HG02623 (cell line): ENCODE results near the gene KCNAB2.

Source experiments
- ATAC-seq: cut with Tn5 transposase; IDR thresholded peaks from one replicate; pipeline ENCODE4 v1.9.1; 2021; ENCODE audit warnings: moderate library complexity; ENCODE audit not compliant: unreplicated experiment

Gene KCNAB2

DNA sequence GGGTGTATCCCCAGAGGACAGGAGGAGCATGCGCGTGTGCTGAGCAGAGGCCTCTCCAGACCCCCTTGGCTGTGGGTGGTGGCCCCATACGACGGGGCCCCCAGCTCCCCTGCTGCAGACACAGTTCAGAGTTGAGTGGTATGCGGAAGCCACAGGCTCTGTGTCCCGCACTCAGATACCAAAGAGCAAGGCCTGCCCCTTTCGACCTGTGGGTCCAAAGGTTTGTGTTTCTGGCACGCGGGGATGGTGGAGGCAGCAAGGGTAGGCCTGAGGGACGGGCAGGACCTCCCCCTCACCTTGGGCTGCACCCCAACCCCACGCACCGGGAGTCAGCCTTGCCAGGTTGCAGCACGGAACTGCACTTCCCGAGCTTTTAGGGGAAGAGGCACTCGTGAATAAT, at the start of gene KCNAB2:
Gene KCNAB2 (plus strand): TSS at position 328 of the 400 bp plus-strand sequence. CDS start 5,649 bp downstream, outside the sequence.
- ATAC-seq = no peak

DNA sequence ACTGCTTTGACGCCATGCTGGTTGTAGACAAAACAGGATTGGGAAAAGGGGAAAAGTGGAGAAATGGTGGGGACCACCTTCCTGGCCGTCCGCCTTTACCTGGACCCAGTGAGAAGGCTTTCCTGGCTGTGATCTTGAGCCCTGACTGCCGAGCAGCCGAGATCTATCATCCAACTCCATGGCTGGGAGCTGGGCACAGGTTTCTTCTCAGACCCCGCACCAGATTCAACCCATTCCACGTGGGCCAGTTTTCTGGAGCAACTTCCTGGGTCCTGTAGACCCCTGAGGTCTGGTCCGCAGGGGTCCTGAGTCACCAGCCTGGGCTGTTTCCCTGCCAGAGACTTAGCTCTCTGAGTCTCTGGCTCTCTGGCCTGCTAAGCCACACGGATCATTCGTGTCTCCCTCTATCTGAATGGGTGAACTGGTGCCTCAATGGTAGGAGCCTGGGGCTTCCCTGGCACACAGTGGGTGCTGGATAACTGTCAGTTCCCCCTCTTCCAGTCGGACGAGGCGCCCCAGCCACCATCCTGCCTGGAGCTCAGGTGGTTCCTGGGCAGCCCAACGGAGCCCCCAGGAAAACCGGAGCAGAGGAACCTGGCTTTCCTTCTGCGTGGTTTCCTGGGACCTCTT, 48.9 kb upstream of the KCNAB2 start:
- ATAC-seq = no peak

GRCh38 chr1:5997316-5997715, 48.4 kb upstream of the KCNAB2 start:
- no peak for ATAC-seq

- no peak for ATAC-seq
These were observed 47.4 kb upstream of the KCNAB2 start for GRCh38 chr1:5998051-5998905.

GRCh38 chr1:5998906-5999301, 46.8 kb upstream of the KCNAB2 start:
- no peak for ATAC-seq

DNA sequence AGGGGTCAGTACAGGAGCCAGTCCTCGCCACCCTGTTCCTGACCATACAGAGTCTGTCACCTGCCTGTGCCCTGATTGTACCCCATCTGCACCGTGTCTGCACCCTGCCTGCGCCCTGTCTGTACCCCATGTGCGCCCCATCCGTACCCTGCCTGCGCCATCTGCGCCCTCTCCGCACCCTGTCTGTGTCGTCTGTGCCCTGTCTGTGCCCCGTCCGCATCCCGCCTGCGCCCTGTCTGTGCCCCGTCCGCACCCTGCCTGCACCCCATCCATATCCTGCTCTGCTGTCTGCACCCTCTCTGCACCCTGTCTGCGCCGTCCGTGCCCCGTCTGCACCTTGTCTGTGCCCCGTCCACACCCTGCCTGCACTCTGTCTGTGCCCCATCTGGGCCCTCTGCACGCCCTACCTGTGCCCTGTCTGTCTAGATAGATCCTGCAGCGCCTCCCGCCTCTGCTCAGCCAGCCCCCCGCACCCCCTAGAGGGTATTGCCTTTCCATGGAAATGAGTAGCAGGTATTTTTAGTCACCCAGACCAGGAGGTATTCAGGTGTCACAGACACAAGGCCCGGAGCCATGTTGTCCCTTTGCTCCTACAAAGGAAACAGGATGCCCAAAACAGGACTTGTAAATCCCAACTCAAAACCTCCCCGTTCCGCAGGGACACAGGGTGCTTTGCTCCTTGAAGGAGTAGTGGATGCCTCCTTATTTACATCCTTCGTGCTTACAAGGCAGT, 45.8 kb upstream of the KCNAB2 start:
- ATAC-seq = no peak

GRCh38 chr1:6000444-6001288, 45.0 kb upstream of the KCNAB2 start:
- no peak for ATAC-seq

DNA sequence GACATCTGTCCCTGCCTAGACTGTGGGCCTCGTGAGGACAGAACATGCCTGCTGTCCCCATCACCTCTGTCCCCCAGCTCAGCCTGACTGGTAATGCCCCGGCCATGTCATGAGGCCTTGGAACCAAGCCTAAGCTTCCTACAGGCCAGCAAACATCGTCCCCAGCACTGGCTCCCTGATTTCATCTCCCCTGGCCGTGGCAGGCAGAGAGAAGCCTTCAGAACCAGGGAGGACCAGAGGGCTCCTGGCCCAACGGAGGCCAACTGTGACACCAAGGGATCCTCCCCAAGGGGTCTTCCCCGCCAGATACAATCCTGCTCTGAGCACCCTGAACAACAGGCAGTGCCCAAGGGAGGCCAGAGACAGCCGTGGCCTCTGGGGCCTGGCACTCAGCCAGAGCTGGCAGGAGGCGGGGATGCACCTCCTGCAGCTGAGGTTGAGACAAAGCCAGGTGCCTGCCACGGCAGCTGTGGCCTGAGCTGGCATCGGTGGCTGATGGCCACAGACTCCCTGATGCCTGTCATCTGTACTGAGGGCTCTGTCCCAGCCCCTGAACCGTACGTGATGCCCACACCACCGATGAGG, 43.6 kb upstream of the KCNAB2 start:
- no peak for ATAC-seq

GRCh38 chr1:6002714-6003501, 42.8 kb upstream of the KCNAB2 start:
- ATAC-seq = no peak

DNA sequence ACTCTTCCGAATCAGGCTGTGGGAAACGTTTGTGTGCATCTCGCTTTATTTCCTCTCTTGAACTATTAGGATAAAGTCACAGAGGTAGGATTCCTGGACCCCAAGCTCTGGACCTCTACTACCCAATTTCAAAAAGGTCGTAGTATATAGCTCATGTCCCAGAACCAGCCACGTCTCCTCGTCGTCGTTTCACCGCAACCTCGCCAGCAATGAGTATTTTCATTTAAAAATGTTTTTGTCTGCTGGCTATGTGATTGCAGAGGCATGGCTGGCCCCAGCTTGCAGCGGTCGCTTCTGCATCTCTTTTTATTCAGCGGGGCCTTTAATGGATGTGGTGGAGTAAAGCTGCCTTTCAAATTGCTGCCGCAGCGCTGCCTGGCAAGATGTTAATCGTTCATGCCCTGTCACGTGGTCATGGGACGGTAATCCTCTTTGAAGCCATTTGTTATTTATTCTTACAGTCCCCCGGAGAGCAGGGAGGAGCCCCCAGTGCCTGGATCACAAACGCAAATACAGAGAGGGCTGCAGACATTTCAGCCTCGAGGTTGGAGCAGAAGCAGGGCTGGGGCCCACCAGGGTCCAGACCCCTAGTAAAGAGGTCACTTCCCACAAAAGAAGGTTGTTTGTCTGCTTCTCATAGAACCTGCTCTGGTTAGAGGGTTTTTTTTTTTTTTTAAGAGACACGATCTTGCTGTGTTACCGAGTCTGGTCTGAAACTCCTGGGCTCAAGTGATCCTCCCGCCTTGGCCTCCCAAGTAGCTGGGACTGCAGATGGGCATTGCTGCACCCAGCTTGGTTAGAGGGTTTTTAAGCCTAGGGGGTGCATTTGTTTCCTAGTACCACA, 41.9 kb upstream of the KCNAB2 start:
- no peak for ATAC-seq

- no peak for ATAC-seq
These were observed 41.1 kb upstream of the KCNAB2 start for GRCh38 chr1:6004412-6005123.

DNA sequence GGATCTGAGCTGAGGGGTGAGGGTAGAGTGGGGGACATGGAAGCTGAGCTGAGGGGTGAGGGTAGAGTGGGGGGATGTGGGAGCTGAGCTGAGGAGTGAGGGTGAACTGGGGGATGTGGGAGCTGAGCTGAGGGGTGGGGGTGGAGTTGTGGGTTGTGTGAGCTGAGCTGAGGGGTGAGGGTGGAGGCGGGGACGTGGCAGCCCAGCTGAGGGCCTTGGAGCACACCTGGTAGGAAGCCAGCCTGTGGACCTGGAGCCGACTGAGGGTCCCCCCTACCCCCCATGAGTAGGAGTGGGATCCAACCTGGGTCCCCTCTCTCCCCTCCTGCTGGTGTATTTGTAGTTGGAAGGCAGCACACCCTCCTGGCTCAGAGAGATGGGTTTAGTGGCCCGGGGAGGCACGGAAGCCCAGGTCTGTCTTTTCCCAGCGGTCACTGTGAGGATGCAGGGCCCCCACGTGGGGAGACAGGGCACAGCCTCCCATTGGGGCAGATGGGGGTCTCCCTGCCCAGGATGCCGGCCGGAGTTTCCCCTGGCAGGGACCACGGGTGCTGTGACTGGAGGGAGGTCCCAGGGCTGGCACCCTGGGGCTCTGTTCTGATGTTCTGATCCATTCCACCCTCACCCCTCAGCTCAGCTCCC, 40.3 kb upstream of the KCNAB2 start:
- ATAC-seq = no peak

- ATAC-seq = no peak
These were observed 38.8 kb upstream of the KCNAB2 start for GRCh38 chr1:6006882-6007281.

- ATAC-seq = no peak
These were observed 38.2 kb upstream of the KCNAB2 start for GRCh38 chr1:6007318-6008083.

DNA sequence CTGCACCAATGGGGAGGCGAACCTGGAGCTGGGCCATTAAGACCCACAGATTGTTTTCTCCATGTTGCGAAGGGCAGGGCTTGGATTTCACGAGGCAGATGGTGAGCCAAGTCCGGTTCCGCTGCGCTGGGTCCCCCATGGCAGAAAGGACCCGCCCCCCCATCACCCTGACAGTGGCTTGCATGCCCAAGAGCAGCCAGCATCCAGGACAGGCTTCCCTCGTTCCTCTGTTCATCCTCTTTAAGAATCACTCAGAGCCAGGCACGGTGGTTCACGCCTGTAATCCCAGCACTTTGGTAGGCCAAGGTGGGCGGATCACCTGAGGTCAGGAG, 37.6 kb upstream of the KCNAB2 start:
- ATAC-seq = no peak

DNA sequence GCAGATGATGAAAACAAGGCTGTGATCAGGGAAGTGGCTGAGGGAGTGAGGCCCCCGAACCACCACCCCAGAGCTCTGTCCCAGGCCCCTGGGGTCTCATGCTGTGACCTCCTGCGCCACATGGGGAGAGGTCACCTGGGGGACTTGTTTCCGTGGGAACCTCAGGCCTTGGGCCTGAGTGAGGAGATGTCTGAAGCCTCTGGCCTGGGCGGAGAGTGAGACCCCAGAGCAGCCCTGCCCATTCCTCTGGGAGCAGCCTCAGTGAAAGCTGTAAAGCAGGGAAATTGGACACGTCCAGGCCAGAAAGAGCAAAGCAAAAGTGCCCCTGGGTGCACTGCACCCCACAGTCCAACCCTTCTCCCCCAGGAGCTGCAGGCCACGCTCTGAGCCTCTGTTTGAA, 37.0 kb upstream of the KCNAB2 start:
- no peak for ATAC-seq
